HCT116 (cell line): ENCODE measurements around the gene SART1.

ENCODE experiments used
- EZH2 ChIP-seq: fragments of 200-600 bp; sonication (generic); IDR thresholded peaks from 2 replicates; pipeline ENCODE4 v1.6.1; 2017; ENCODE audit warnings: antibody characterized with exemption, mixed run types
- EZH2phosphoT487 ChIP-seq: fragments of 200-600 bp; IDR thresholded peaks from 2 replicates; pipeline ENCODE4 v1.6.1; 2018; ENCODE audit warnings: antibody characterized with exemption, borderline replicate concordance
- ZNF274 ChIP-seq: fragments of 200-500 bp; sonication (Bioruptor generic); IDR thresholded peaks from 2 replicates; pipeline ENCODE4 v1.6.1; 2014; ENCODE audit warnings: mild to moderate bottlenecking, low read depth, low read length, inconsistent platforms
- TF ChIP-seq, protein P1 (sequence below), 3 experiments: fragments of 200-600 bp in 1 of 3; sonication (generic) in 1 of 3; IDR thresholded peaks in 2 of 3; conservative IDR thresholded peaks in 1 of 3; 2 replicates each; pipeline ENCODE4 v1.5.1; 2012 to 2017; ENCODE audit warnings: low read depth in 2 of 3, low read length in 2 of 3, antibody characterized with exemption in 1 of 3, borderline replicate concordance in 1 of 3, control low read depth in 1 of 3, mild to moderate bottlenecking in 1 of 3, mixed read lengths in 1 of 3, mixed run types in 1 of 3, moderate library complexity in 1 of 3; ENCODE audit not compliant: insufficient read depth in 1 of 3
- TF ChIP-seq, protein P2 (sequence below): IDR thresholded peaks from 2 replicates; pipeline ENCODE4 v1.6.1; 2012
- TF ChIP-seq, protein P3 (sequence below): IDR thresholded peaks from 2 replicates; pipeline ENCODE4 v1.6.1; 2012; ENCODE audit warnings: low read depth

DNA sequence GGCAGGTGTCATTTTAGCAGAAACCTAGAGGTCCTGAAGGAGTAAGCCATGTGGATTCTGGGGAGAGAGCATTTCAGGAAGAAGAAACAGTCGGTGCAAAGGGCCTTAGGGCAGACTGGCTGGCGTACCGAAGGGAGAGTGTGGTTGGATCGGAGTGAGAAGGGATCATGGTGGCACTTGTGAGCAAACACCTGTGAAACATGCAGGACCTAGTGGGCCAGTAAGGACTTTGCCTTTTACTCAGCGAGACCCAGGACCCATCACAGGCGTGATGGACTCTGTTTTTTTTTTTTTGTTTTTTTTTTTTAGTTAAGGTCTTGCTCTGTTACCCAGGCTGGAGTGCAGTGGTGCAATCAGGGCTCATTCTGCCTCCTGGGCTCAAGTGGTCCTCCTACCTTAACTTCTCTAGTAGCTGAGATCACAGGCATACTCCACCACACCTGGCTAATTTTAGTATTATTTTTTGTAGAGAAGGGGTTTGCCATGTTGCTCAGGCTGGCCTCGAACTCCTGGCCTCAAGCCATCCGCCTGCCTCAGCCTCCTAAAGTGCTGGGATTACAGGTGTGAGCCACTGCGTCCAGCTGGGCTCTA lies 19.7 kb upstream of the SART1 start:
- TF ChIP-seq, protein P1, sequence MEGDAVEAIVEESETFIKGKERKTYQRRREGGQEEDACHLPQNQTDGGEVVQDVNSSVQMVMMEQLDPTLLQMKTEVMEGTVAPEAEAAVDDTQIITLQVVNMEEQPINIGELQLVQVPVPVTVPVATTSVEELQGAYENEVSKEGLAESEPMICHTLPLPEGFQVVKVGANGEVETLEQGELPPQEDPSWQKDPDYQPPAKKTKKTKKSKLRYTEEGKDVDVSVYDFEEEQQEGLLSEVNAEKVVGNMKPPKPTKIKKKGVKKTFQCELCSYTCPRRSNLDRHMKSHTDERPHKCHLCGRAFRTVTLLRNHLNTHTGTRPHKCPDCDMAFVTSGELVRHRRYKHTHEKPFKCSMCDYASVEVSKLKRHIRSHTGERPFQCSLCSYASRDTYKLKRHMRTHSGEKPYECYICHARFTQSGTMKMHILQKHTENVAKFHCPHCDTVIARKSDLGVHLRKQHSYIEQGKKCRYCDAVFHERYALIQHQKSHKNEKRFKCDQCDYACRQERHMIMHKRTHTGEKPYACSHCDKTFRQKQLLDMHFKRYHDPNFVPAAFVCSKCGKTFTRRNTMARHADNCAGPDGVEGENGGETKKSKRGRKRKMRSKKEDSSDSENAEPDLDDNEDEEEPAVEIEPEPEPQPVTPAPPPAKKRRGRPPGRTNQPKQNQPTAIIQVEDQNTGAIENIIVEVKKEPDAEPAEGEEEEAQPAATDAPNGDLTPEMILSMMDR (IDR thresholded peaks at IDR 0.05 in 2 of 3, conservative IDR thresholded peaks at IDR 0.05 in 1 of 3; ENCODE audit: borderline replicate concordance in 1 of 3, insufficient read depth in 1 of 3, low read depth in 2 of 3, low read length in 2 of 3) = no peak
- no peak for TF ChIP-seq ZNF274
- TF ChIP-seq, protein P2, sequence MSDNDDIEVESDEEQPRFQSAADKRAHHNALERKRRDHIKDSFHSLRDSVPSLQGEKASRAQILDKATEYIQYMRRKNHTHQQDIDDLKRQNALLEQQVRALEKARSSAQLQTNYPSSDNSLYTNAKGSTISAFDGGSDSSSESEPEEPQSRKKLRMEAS = no peak
- TF ChIP-seq EZH2 = no peak
- TF ChIP-seq EZH2phosphoT487 = no peak
- TF ChIP-seq, protein P3, sequence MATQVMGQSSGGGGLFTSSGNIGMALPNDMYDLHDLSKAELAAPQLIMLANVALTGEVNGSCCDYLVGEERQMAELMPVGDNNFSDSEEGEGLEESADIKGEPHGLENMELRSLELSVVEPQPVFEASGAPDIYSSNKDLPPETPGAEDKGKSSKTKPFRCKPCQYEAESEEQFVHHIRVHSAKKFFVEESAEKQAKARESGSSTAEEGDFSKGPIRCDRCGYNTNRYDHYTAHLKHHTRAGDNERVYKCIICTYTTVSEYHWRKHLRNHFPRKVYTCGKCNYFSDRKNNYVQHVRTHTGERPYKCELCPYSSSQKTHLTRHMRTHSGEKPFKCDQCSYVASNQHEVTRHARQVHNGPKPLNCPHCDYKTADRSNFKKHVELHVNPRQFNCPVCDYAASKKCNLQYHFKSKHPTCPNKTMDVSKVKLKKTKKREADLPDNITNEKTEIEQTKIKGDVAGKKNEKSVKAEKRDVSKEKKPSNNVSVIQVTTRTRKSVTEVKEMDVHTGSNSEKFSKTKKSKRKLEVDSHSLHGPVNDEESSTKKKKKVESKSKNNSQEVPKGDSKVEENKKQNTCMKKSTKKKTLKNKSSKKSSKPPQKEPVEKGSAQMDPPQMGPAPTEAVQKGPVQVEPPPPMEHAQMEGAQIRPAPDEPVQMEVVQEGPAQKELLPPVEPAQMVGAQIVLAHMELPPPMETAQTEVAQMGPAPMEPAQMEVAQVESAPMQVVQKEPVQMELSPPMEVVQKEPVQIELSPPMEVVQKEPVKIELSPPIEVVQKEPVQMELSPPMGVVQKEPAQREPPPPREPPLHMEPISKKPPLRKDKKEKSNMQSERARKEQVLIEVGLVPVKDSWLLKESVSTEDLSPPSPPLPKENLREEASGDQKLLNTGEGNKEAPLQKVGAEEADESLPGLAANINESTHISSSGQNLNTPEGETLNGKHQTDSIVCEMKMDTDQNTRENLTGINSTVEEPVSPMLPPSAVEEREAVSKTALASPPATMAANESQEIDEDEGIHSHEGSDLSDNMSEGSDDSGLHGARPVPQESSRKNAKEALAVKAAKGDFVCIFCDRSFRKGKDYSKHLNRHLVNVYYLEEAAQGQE = no peak
